ENCODE data around the gene SYK.

The SYK gene

DNA sequence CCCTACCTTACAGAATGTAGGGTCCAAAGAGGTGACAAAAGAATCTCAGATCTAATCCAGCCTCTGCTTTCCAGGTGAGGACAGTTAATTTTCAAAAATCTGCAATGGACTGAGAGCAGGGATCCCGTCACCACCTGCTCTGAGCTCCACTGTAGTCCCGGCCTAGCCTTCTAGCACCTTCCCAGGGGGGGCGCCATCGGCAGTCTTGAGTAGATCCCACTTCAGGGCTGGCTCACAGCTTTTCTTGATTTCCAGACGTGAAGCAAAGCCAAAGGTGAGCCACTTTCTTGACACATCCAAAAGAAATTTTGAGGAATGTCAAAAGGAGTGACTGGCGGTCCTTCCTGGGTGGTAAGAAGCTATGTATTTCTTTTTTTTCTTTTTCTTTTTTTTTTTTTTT is 114.1 kb downstream of the SYK start:
- TF ChIP-seq, protein P1, sequence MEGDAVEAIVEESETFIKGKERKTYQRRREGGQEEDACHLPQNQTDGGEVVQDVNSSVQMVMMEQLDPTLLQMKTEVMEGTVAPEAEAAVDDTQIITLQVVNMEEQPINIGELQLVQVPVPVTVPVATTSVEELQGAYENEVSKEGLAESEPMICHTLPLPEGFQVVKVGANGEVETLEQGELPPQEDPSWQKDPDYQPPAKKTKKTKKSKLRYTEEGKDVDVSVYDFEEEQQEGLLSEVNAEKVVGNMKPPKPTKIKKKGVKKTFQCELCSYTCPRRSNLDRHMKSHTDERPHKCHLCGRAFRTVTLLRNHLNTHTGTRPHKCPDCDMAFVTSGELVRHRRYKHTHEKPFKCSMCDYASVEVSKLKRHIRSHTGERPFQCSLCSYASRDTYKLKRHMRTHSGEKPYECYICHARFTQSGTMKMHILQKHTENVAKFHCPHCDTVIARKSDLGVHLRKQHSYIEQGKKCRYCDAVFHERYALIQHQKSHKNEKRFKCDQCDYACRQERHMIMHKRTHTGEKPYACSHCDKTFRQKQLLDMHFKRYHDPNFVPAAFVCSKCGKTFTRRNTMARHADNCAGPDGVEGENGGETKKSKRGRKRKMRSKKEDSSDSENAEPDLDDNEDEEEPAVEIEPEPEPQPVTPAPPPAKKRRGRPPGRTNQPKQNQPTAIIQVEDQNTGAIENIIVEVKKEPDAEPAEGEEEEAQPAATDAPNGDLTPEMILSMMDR (IDR thresholded peaks at IDR 0.05) = no peak

DNA sequence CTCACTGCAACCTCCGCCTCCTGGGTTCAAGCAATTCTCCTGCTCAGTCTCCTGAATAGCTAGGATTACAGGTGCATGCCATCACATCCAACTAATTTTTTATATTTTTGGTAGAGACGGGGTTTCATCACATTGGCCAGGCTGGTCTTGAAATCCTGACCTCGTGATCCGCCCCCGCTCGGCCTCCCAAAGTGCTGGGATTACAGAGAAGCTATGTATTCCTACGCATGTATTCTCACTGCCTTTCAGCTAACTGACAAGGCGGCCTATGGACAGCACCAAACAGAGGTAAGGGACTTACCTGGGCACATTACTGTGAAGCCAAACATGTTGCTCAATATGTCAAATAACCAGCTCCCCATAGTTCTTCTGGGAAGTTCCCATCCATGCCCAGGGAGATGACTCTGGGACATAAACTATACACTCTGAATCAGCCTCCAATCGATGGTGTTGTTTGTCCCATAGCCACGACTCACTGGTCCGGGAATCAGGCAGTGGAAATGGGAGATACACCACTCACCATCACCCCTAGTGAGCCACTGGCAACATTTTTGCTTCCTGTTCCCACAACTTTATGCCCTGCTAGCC is 114.6 kb downstream of the SYK start:
- TF ChIP-seq, protein P1 (IDR thresholded peaks at IDR 0.05) = no peak

DNA sequence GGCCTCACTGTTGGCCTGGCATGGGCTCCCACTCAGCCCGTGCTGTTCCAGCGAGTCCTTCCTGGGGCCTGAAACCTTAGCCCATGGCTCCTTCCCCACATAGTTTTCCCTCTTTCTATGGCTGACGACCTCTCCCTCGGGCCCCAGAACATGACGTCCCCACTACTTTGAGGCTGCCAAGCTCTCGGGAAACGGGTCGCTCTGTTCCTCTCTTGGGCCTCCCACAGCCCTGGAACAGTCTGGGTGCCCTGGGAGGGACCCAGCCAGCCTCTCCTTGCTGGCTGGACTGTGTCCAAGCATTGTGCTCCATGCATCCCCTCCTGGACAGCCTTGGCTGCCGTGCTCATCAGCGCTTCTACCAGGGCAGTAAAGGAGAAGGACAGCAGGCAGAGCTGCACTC is 118.3 kb downstream of the SYK start:
- TF ChIP-seq, protein P1 (IDR thresholded peaks at IDR 0.05) = no peak

DNA sequence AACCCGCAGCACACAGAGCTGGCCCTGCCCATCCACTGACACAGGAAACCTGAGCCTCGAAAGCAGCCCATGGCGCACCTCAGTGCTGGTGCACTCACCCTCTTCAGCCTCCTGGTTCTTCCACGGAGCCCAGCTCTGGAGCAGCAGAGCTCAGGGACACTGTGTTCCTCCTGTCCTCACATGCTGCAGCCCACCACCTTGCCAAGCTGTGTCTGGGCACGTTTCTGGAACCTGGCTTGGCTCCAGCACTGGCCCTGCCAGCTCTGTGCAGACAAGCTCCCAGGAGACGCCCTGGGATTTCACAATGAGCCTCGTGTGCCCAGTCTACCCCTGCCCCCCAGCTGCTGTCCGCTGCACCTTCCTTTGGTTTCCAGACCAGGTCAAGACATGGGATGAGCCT is 119.5 kb downstream of the SYK start:
- TF ChIP-seq, protein P1 (IDR thresholded peaks at IDR 0.05) = no peak

DNA sequence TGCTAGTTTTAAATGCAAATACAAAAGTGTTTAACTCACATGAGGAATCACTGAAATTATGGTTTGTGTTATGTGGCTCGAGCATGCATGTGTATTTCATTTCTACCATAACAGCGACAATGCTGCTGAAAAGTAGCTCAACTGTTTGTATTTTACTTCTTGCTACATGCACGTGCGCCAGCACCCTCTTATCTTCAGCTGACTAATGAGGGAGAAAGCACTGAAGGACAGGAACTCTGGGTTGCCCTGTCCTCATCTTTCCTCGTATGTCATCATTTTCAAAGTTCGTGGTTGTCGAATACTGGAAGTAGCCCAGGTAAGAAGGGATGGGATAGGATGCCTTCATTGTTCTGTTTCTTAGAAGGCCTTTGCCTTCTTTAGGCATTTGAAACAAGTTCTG is 120.3 kb downstream of the SYK start:
- TF ChIP-seq, protein P1 (IDR thresholded peaks at IDR 0.05) = no peak

DNA sequence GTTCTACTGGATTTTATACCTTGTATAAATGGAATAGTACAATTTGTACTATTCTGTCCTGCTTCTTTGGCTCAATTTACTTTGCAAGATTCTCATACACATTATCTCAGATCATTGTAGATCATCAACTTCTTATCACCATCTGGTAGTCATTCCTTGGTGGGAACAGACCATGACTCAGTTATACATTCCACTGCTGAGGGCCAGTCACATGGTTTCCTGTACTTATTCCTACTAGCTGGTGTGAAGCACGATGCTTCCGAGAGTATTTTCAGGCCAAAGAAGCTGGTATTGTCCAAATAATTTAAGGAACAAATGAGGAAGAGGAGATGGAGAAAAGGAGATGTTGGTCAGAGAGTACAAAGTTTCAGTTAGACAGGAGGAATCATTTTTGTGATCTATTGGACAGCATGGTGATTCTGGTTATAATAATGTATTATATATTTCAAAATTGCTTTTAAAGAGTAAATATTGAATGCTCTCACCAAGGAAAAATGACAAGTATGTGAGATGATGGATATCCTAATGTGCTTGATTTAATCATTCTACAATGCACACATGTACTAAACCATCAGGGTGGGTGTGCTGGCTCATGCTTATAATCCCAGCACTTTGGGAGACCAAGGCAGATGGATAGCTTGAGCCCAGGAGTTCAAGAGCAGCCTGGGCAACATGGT is 124.1 kb downstream of the SYK start:
- TF ChIP-seq, protein P1 (IDR thresholded peaks at IDR 0.05) = no peak

DNA sequence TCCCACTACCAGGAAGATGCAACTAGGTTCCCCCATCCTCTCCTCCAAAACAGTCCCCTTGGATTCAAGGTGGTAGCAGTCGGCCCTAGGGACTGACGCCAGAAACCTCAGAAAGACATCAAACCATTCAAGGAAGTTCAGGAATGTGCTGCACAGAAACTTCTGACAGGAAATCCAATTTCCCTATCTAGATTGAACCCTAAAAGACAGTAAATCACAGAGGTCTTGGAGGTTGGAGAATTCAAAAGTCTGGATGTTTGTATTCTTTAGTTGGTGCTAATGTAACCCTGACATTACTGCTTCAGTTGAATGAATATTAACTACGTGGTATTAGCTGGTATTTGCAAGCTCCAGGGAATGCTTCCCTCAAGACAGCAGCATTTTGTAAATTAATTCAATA is 125.3 kb downstream of the SYK start:
- TF ChIP-seq, protein P1 (IDR thresholded peaks at IDR 0.05) = no peak

All from LNCAP (cell line).